A673 (cell line): Measurements from ENCODE around the gene PCP2.

Source experiments
- CTCF ChIP-seq: fragments of 300-800, 200-600 bp; sonication (generic); conservative IDR thresholded peaks from 2 replicates; pipeline ENCODE4 v1.5.1; 2017; ENCODE audit warnings: low read depth, mild to moderate bottlenecking, antibody characterized with exemption, low read length, moderate library complexity, mixed read lengths
- EZH2 ChIP-seq: fragments of 200-600 bp; sonication (generic); IDR thresholded peaks from 2 replicates; pipeline ENCODE4 v1.6.1; 2017; ENCODE audit warnings: borderline replicate concordance, low read depth, mild to moderate bottlenecking, mixed read lengths, antibody characterized with exemption, low read length; ENCODE audit not compliant: poor library complexity, severe bottlenecking

- TF ChIP-seq CTCF (no peak), EZH2 (no peak)
Observed at GRCh38 chr19:7650148-7650547, 16.6 kb upstream of the PCP2 start.
